AG09309 (cell line): Measurements from ENCODE around the gene SLC25A1.

Source experiments
- DNase-seq: peaks from one replicate; pipeline ENCODE4 v3.0.0-alpha.2; 2010; ENCODE audit warnings: low read depth
- H3K4me3 ChIP-seq: 2 replicates; pipeline ENCODE4 v1.5.1; 2011; ENCODE audit warnings: mild to moderate bottlenecking, low read depth, low read length, moderate library complexity; ENCODE audit not compliant: control insufficient read depth
- CTCF ChIP-seq: IDR thresholded peaks from 2 replicates; pipeline ENCODE4 v1.5.1; 2011; ENCODE audit warnings: mild to moderate bottlenecking, low read depth, low read length, inconsistent platforms; ENCODE audit not compliant: insufficient read depth, control insufficient read depth; ENCODE audit errors: missing control alignments

SLC25A1 gene

GRCh38 chr22:19178657-19179496 is at the start of gene SLC25A1:
Gene SLC25A1 (minus strand): TSS chr22:19178736. CDS start chr22:19178673, 63 bp downstream.
- DNase-seq: peak; percentile 32
- H3K4me3 ChIP-seq: peak within 1 kb of the TSS; percentile 63
- no peak for TF ChIP-seq CTCF

GRCh38 chr22:19228179-19228578 is 49.6 kb upstream of the SLC25A1 start:
- H3K4me3 ChIP-seq: no peak overlapping the region
- TF ChIP-seq CTCF: no peak
- DNase-seq: no peak

GRCh38 chr22:19226428-19226827 is 47.9 kb upstream of the SLC25A1 start:
- TF ChIP-seq CTCF: no peak
- peak; percentile 5 for DNase-seq
- H3K4me3 ChIP-seq: no peak overlapping the region

- H3K4me3 ChIP-seq: no peak overlapping the region
- no peak for DNase-seq
- no peak for TF ChIP-seq CTCF
Observed at GRCh38 chr22:19225560-19225959, 47.0 kb upstream of the SLC25A1 start.

GRCh38 chr22:19224985-19225384 is 46.4 kb upstream of the SLC25A1 start:
- no peak overlapping the region for H3K4me3 ChIP-seq
- DNase-seq: no peak
- no peak for TF ChIP-seq CTCF

GRCh38 chr22:19224557-19224956 is 46.0 kb upstream of the SLC25A1 start:
- TF ChIP-seq CTCF: no peak
- no peak for DNase-seq
- H3K4me3 ChIP-seq: no peak overlapping the region
